Hematopoietic multipotent progenitor cell treated with erythropoietin and hydrocortisone succinate and interleukin-3 and kit ligand, for 8 days (in vitro differentiated cells): Measurements from ENCODE around the gene AOAH.

ENCODE experiments used
- DNase-seq: peaks from one replicate; pipeline ENCODE4 v3.0.0-alpha.2; 2015

The AOAH gene

GRCh38 chr7:36690514-36691187 lies 33.6 kb downstream of the AOAH start:
- DNase-seq = no peak

- peak; percentile 57 for DNase-seq
These were observed 34.3 kb downstream of the AOAH start for GRCh38 chr7:36690041-36690440.

- DNase-seq = peak; percentile 19
These were observed 37.8 kb downstream of the AOAH start for GRCh38 chr7:36686499-36686898.

GRCh38 chr7:36684954-36685353 lies 39.3 kb downstream of the AOAH start:
- DNase-seq = peak; percentile 18

GRCh38 chr7:36683695-36684357 lies 40.5 kb downstream of the AOAH start:
- DNase-seq = no peak

- DNase-seq = no peak
These were observed 41.2 kb downstream of the AOAH start for GRCh38 chr7:36683111-36683510.

- DNase-seq = no peak
These were observed 42.2 kb downstream of the AOAH start for GRCh38 chr7:36682102-36682501.

- DNase-seq = peak; percentile 10
These were observed 46.4 kb downstream of the AOAH start for GRCh38 chr7:36677769-36678437.

GRCh38 chr7:36673703-36674102 lies 50.6 kb downstream of the AOAH start:
- no peak for DNase-seq

GRCh38 chr7:36671432-36671829 lies 52.9 kb downstream of the AOAH start:
- DNase-seq = no peak

- peak; percentile 86 for DNase-seq
These were observed 53.5 kb downstream of the AOAH start for GRCh38 chr7:36670585-36671431.

GRCh38 chr7:36668750-36669149 lies 55.5 kb downstream of the AOAH start:
- no peak for DNase-seq

GRCh38 chr7:36668080-36668479 lies 56.2 kb downstream of the AOAH start:
- no peak for DNase-seq

GRCh38 chr7:36667007-36667745 lies 57.1 kb downstream of the AOAH start:
- peak; percentile 71 for DNase-seq

GRCh38 chr7:36663481-36663880 lies 60.8 kb downstream of the AOAH start:
- no peak for DNase-seq

GRCh38 chr7:36661135-36661840 lies 63.0 kb downstream of the AOAH start:
- no peak for DNase-seq

- no peak for DNase-seq
These were observed 64.5 kb downstream of the AOAH start for GRCh38 chr7:36659638-36660341.

- DNase-seq = no peak
These were observed 65.2 kb downstream of the AOAH start for GRCh38 chr7:36659172-36659516.

GRCh38 chr7:36658335-36659171 lies 65.7 kb downstream of the AOAH start:
- no peak for DNase-seq

GRCh38 chr7:36657036-36657660 lies 67.1 kb downstream of the AOAH start:
- no peak for DNase-seq
